Tibial artery (tissue), 4 donors: ENCODE data around the gene PCMTD2.

Source experiments
- DNase-seq, 2 donors: peaks; one replicate each; pipeline ENCODE4 v3.0.0-alpha.2; 2019
- H3K27ac ChIP-seq, 2 donors: fragments of 200-600 bp; sonication (generic) in 1 of 2; 1 replicate in 1 of 2; 2 replicates in 1 of 2; pipeline ENCODE4 v1.5.1; 2018 to 2019; ENCODE audit warnings: mild to moderate bottlenecking in 1 of 2
- H3K27me3 ChIP-seq, 2 donors: fragments of 200-600 bp; sonication (generic) in 1 of 2; one replicate each; pipeline versions ENCODE4 v1.5.1 to v1.6.0; 2016 to 2019
- H3K36me3 ChIP-seq, 3 donors: fragments of 200-600 bp; sonication (generic) in 2 of 3; one replicate each; pipeline ENCODE4 v1.5.1; 2016 to 2019; ENCODE audit warnings: mild to moderate bottlenecking in 2 of 3
- H3K4me1 ChIP-seq, 4 donors: fragments of 200-600 bp; sonication (generic) in 2 of 4; 1 replicate in 3 of 4; 2 replicates in 1 of 4; pipeline ENCODE4 v1.5.1; 2016 to 2019
- H3K4me3 ChIP-seq, 2 donors: fragments of 200-600 bp; sonication (generic) in 1 of 2; 1 replicate in 1 of 2; 2 replicates in 1 of 2; pipeline ENCODE4 v1.5.1; 2018 to 2019; ENCODE audit warnings: mild to moderate bottlenecking in 2 of 2
- H3K9me3 ChIP-seq, 3 donors: fragments of 200-600 bp; sonication (generic) in 1 of 3; one replicate each; pipeline ENCODE4 v1.5.1; 2016 to 2019
- CTCF ChIP-seq, 2 experiments: fragments of 200-600 bp in 1 of 2; fragments of 450-650 bp in 1 of 2; IDR thresholded peaks; one replicate each; pipeline ENCODE4 v1.5.1; 2017 to 2019; ENCODE audit warnings: antibody characterized with exemption in 2 of 2, mild to moderate bottlenecking in 1 of 2, moderate library complexity in 1 of 2
- intact Hi-C: fragments of 100-400 bp; cut with DNase I; formaldehyde crosslinking; loops from one replicate; pipeline ENCODE4 v1.15.0; 2023; ENCODE audit warnings: low total_unique reads

PCMTD2 gene

GRCh38 chr20:64216910-64217309 is 38.6 kb upstream of the PCMTD2 start:
- intact Hi-C loops = no loop called here
- Histone ChIP-seq H3K9me3 (no peaks in the 10 kb centered on the region), H3K27ac (no peak overlapping the region), H3K4me3 (no peak overlapping the region), H3K36me3 (no peaks in the 10 kb centered on the region), H3K4me1 (peaks cover 0 to 14% (median 8%) of the 10 kb centered on the region in 4 donors), H3K27me3 (peaks cover 0 to 36% of the 10 kb centered on the region in 2 donors)
- TF ChIP-seq CTCF (IDR thresholded peaks at IDR 0.05) = no peak
- no peak for DNase-seq

- Histone ChIP-seq H3K27ac (no peak overlapping the region), H3K36me3 (no peaks in the 10 kb centered on the region), H3K9me3 (no peaks in the 10 kb centered on the region), H3K4me1 (peaks cover 0 to 11% (median 6%) of the 10 kb centered on the region in 4 donors), H3K4me3 (no peak overlapping the region), H3K27me3 (peaks cover 0 to 42% of the 10 kb centered on the region in 2 donors)
- DNase-seq = no peak
- intact Hi-C loops = no loop called here
- TF ChIP-seq CTCF (IDR thresholded peaks at IDR 0.05) = no peak
Observed at GRCh38 chr20:64217539-64218221, 37.9 kb upstream of the PCMTD2 start.

GRCh38 chr20:64219202-64219601 is 36.3 kb upstream of the PCMTD2 start:
- Histone ChIP-seq H3K4me3 (no peak overlapping the region), H3K27me3 (peaks cover 0 to 50% of the 10 kb centered on the region in 2 donors), H3K36me3 (no peaks in the 10 kb centered on the region), H3K4me1 (no peaks in the 10 kb centered on the region), H3K27ac (no peak overlapping the region), H3K9me3 (no peaks in the 10 kb centered on the region)
- intact Hi-C loops = no loop called here
- DNase-seq = no peak
- TF ChIP-seq CTCF (IDR thresholded peaks at IDR 0.05) = no peak

- no peaks in the 10 kb centered on the region for H3K4me1 ChIP-seq
- no peaks in the 10 kb centered on the region for H3K9me3 ChIP-seq
- intact Hi-C loops = no loop called here
- H3K36me3 ChIP-seq = no peaks in the 10 kb centered on the region
- H3K4me3 ChIP-seq = no peak overlapping the region
- peaks cover 0 to 50% of the 10 kb centered on the region in 2 donors for H3K27me3 ChIP-seq
- DNase-seq = no peak
- H3K27ac ChIP-seq = no peak overlapping the region
- no peak for TF ChIP-seq CTCF (IDR thresholded peaks at IDR 0.05)
Observed at GRCh38 chr20:64219730-64220129, 35.8 kb upstream of the PCMTD2 start.

GRCh38 chr20:64220420-64220819 is 35.1 kb upstream of the PCMTD2 start:
- Histone ChIP-seq H3K36me3 (no peaks in the 10 kb centered on the region), H3K4me1 (no peaks in the 10 kb centered on the region), H3K27ac (no peak overlapping the region), H3K27me3 (peaks cover 0 to 50% of the 10 kb centered on the region in 2 donors), H3K9me3 (no peaks in the 10 kb centered on the region), H3K4me3 (no peak overlapping the region)
- TF ChIP-seq CTCF (IDR thresholded peaks at IDR 0.05) = no peak
- no peak for DNase-seq
- intact Hi-C loops = no loop called here
